ENCODE measurements around the gene TARM1. TPM values are rescaled to one million over a fixed set of nuclear protein-coding genes. Genes with fewer than 3 reads are reported as not detected.

Gene TARM1
- total RNA-seq, 1 donor from 2014 or later, result not detected

- DNase-seq (ENCODE audit: low read depth), result no peak
Observed at GRCh38 chr19:54030895-54031586, 50.1 kb downstream of the TARM1 start.

DNA sequence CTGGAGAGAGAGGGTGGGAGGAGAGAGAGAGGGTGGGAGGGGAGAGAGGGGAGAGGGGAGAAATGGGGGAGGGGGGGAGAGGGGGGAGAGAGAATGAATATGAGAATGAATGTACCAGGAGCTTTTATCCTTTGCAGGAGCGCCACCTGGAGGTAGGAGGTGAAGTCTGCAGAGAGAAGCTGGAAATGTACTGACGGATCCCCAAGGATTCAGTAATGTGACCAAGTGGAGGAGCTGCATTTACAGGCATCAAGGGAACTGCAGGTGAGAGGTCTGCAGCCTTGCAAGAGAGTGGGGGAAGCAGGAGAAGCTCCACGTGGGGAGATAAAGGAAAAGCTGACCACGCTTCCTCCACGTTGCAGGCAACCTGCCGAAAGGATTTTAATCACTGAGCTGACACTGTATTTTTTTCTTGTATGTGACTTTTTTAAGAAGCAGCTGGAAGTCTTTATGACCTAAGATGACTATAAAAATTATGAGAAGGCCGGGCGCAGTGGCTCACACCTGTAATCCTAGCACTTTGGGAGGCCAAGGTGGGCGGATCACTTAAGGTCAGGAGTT is 51.2 kb downstream of the TARM1 start:
- peak; percentile 11 for DNase-seq (ENCODE audit: low read depth)

DNA sequence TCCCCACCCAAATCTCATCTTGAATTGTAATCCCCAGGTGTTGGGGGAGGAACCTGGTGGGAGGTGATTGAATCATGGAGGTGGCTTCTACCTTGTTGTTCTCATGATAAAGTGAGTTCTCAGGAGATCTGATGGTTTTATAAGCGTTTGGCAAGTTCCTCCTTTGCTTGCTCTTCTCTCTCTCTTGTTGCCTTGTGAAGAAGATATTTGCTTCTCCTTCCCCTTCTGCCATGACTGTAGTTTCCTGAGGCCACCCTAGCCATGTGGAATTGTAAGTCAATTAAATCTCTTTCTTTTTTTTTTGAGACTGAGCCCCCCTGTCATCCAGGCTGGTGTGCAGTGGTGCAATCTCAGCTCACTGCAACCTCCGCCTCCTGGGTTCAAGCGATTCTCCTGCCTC is 51.9 kb downstream of the TARM1 start:
- no peak for DNase-seq (ENCODE audit: low read depth)

DNA sequence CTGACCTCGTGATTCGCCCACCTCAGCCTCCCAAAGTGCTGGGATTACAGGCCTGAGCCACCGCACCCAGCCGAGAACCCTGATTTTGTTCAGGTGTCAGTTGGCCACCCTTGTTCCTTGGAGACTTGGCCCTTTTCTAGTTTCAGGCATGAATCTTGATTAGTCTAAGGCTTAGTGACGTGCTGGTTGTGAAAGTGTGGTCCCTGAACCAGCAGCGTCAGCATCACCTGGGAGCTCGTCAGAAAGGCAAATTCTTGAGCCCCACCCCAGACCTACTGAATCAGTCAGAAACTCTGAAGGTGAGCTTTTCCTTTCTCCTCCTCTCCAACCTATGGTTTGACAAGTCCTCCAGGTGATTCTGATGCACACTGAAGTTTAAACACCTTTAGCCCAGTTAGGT is 54.5 kb downstream of the TARM1 start:
- DNase-seq (ENCODE audit: low read depth), result no peak

DNA sequence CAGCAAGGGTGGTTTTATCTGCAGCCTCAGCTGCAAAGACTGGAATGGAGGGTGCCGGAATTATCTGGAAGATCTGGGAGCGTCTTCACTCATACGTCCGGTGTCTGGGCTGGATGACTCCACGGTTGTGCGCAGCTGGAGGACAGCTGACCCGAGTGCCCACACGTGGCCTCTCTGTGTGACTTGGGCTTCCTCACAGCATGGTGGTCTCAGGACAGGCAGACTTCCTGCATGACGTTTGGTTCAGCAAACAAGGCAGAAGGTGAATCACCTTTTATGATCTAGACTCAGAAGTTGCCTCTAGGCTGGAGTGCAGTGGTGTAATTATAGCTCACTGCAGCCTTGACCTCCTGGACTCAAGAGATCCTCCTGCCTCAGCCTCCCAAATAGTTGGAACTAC is 56.5 kb downstream of the TARM1 start:
- DNase-seq (ENCODE audit: low read depth), result no peak

DNA sequence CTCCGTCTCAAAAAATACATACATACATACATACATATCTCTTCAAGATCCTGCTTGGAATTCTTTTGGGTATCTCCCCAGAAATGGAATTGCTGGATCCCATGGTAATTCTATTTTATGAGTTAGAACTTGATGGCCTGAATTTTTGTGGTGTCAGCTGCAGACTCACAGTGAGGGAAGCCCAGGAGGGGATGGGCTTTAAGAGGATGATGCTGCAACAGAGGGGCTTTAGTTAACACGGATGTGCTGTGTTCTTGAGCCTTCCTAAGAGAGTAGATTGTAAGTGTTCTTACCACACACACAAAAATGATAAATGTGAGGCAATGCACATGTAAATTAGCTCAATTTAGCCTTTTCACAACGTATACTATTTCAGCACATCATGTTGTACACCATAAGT is 58.0 kb downstream of the TARM1 start:
- DNase-seq (ENCODE audit: low read depth), result no peak

DNA sequence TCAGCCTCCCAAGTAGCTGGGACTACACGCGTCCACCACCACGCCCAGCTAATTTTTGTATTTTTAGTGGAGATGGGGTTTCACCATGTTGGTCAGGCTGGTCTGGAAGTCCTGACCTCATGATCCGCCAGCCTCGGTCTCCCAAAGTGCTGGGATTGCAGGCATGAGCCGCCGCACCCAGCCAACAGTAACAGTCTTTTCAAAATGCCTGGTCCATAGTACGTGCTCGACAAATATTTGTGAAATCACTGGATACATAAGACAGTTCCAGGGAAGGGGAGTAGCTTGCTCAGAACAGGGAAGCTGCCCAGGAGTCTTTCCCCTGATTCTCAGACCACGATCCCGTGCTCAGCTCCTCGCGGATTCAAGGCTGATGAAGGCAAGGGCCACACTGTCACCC is 59.2 kb downstream of the TARM1 start:
- no peak for DNase-seq (ENCODE audit: low read depth)

- DNase-seq (ENCODE audit: low read depth), result no peak
Observed at GRCh38 chr19:54021363-54021762, 59.8 kb downstream of the TARM1 start.

Other genes starting within 250 kb of the TARM1 start
- gene MYADM, start 213.5 kb downstream of the TARM1 start, total RNA-seq, result 10.1 and 26.4 TPM in 2 replicates
- 0.15 and 1.7 TPM in 2 replicates for gene PRKCG, start 199.2 kb downstream of the TARM1 start, total RNA-seq
- not detected in 2 replicates for gene CACNG7, start 172.1 kb downstream of the TARM1 start, total RNA-seq
- gene CACNG8, start 118.4 kb downstream of the TARM1 start, total RNA-seq, result 0.05 and 0.17 TPM in 2 replicates
- 0.17 and 0.55 TPM in 2 replicates for gene CACNG6, start 89.7 kb downstream of the TARM1 start, total RNA-seq
- not detected in 2 replicates for gene VSTM1, start 17.5 kb downstream of the TARM1 start, total RNA-seq
- 1.1 TPM in 1 of 2 replicates, not detected in the other for gene OSCAR, start 19.4 kb upstream of the TARM1 start, total RNA-seq
- gene NDUFA3, start 21.5 kb upstream of the TARM1 start, total RNA-seq, result 4.3 and 8.0 TPM in 2 replicates
- gene TFPT, start 34.3 kb upstream of the TARM1 start, total RNA-seq, result 13.8 and 23.1 TPM in 2 replicates
- 70.8 and 90.6 TPM in 2 replicates for gene PRPF31, start 34.4 kb upstream of the TARM1 start, total RNA-seq
- gene CNOT3, start 56.4 kb upstream of the TARM1 start, total RNA-seq, result 8.5 and 50.0 TPM in 2 replicates
- 4.0 and 7.3 TPM in 2 replicates for gene LENG1, start 78.4 kb upstream of the TARM1 start, total RNA-seq
- 1.8 and 21.9 TPM in 2 replicates for gene TMC4, start 91.8 kb upstream of the TARM1 start, total RNA-seq
- gene MBOAT7, start 108.2 kb upstream of the TARM1 start, total RNA-seq, result 32.6 and 132 TPM in 2 replicates
- gene TSEN34, start 109.9 kb upstream of the TARM1 start, total RNA-seq, result 82.5 and 151 TPM in 2 replicates
- 1,053 and 1,700 TPM in 2 replicates for gene RPS9, start 119.5 kb upstream of the TARM1 start, total RNA-seq
- gene LILRB3, start 141.6 kb upstream of the TARM1 start, total RNA-seq, result not detected in 2 replicates
- gene LILRA6, start 161.4 kb upstream of the TARM1 start, total RNA-seq, result not detected in 2 replicates
- not detected in 2 replicates for gene LILRB5, start 175.9 kb upstream of the TARM1 start, total RNA-seq
- not detected in 2 replicates for gene LILRB2, start 199.7 kb upstream of the TARM1 start, total RNA-seq
- not detected in 2 replicates for gene LILRA5, start 231.8 kb upstream of the TARM1 start, total RNA-seq